Measurements from ENCODE around the gene STX18. TPM values are rescaled to one million over a fixed set of nuclear protein-coding genes. Genes with fewer than 3 reads are reported as not detected.
A peak's percentile ranks its signal among the peaks of the same experiment; 100 is the strongest.
"Not testable (repeated sequence)": the region's sequence is repeated elsewhere in the genome, so short reads cannot be mapped to it uniquely, and the experiment has no call there.

Gene STX18
- total RNA-seq, 1 donor from 2014 or later, result 20.4 TPM

DNA sequence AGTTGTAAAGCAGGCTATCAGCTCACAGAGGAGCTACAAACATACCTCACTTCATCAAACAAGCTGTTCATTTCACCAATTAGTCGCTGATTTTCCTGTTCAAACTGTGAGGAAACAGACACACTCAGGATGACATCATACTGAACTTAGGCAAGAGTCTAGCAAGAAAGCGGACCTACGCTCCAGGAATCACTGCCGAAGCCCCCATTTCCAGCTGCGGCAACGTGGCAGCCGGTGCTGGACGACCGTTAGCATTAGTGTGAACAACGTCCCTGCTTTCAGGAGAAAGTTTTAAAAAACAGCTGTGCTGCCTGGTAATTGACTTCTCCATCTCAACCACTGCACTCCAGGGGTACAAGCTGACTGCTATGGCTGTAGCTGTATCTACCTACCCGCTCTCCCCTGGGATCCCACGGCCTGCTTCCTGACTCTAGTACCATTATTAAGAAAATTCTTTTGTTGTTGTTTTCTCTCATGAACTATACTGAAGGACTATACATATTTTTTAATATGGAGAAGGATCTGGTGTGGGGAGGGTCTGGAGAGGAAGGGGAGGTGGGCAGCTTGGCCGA lies 116.6 kb downstream of the STX18 start:
- H3K4me1 ChIP-seq, result no peaks in the 10 kb centered on the region
- H3K27me3 ChIP-seq, result no peaks in the 10 kb centered on the region
- DNase-seq (ENCODE audit: extremely low spot score in 2 of 2), result peak; percentile 22 to 56
- H3K9me3 ChIP-seq, result no peaks in the 10 kb centered on the region
- H3K36me3 ChIP-seq, result peaks cover 0 to 34% of the 10 kb centered on the region in 2 donors
- no peak overlapping the region for H3K4me3 ChIP-seq
- TF ChIP-seq POLR2AphosphoS5 (IDR thresholded peaks at IDR 0.05; ENCODE audit: insufficient read depth in 1 of 2, low read depth in 1 of 2) (no peak), POLR2A (IDR thresholded peaks at IDR 0.05) (no peak)
- TF ChIP-seq, protein P1, sequence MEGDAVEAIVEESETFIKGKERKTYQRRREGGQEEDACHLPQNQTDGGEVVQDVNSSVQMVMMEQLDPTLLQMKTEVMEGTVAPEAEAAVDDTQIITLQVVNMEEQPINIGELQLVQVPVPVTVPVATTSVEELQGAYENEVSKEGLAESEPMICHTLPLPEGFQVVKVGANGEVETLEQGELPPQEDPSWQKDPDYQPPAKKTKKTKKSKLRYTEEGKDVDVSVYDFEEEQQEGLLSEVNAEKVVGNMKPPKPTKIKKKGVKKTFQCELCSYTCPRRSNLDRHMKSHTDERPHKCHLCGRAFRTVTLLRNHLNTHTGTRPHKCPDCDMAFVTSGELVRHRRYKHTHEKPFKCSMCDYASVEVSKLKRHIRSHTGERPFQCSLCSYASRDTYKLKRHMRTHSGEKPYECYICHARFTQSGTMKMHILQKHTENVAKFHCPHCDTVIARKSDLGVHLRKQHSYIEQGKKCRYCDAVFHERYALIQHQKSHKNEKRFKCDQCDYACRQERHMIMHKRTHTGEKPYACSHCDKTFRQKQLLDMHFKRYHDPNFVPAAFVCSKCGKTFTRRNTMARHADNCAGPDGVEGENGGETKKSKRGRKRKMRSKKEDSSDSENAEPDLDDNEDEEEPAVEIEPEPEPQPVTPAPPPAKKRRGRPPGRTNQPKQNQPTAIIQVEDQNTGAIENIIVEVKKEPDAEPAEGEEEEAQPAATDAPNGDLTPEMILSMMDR (IDR thresholded peaks at IDR 0.05), result no peak
- no peak overlapping the region for H3K27ac ChIP-seq
- intact Hi-C loops (cut with DNase I), result no loop called here

DNA sequence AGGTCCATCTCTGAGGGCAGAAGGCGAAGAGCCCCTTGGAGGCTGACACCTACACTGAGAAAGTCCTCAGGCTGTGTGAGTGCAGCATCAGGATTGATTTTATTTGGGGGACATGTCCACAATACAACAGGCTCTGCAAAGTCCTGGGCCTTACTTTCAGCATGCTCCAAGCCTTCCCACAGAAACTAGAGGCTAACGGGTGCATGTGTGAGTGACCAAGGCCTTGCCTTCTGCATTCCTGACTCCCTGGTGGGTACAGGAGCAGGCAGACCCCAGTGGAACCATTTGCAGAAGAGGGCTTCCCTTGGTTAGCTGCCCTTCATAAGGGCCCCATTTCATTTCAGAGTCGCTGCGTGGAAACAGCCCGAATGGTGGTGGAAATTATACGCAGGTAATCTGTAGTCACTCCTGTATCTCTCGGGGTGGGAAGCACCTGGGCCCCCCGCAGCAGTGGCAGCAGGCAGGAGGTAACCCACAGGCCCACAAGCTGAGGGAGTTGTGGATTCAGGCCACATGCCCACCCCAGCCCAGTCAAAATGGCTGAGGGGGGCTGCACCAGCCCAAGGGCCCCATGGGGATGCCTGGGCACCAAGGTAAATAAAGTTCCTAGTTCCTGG lies 117.2 kb downstream of the STX18 start:
- no peak overlapping the region for H3K4me3 ChIP-seq
- H3K36me3 ChIP-seq, result peaks cover 0 to 40% of the 10 kb centered on the region in 2 donors
- TF ChIP-seq POLR2AphosphoS5 (IDR thresholded peaks at IDR 0.05; ENCODE audit: insufficient read depth in 1 of 2, low read depth in 1 of 2), result no peak
- TF ChIP-seq, protein P1 (IDR thresholded peaks at IDR 0.05), result no peak
- TF ChIP-seq POLR2A (IDR thresholded peaks at IDR 0.05), result no peak
- peak; percentile 58 to 60 for DNase-seq (ENCODE audit: extremely low spot score in 2 of 2)
- no peaks in the 10 kb centered on the region for H3K9me3 ChIP-seq
- intact Hi-C loops (cut with DNase I), result no loop called here
- no peaks in the 10 kb centered on the region for H3K4me1 ChIP-seq
- no peaks in the 10 kb centered on the region for H3K27me3 ChIP-seq
- no peak overlapping the region for H3K27ac ChIP-seq

DNA sequence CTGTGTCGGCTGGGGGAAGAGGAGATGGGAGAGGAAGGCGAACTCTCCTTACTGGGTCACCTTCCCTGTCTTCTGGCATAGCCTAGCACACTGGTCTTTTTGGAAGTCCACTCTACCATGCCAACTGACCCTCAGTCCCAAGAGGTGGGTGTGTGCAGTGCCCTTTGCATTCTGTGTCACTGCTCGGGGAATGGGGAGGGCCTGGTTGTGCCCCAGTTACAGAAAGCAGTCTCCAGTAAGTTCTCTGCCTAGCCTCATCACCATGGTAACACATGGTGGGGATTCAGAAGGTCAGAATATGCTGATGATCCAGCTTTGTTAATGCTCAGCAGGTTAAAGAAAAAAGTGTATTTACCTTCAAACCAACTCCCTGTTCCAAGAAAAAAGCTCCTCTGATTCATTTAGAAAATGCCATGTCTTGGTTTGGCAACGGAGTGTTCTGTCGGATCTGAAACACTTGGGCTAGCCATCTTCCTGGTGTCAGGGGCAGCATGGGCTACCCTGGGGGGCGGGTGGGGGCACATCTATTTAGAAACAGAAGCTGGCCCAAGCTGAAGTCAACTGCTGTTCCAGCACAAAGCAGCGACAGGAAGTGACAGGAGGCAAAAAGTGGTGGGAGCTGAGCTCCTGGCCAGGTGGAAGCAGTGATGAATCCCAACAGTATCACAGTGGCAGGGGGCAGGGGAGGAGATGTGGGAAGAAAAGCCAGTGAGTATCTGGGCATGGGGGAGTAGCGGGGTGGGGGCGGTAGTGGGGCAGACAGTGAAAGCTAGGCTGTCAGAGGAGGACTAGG lies 117.9 kb downstream of the STX18 start:
- H3K9me3 ChIP-seq, result no peaks in the 10 kb centered on the region
- TF ChIP-seq POLR2A (IDR thresholded peaks at IDR 0.05) (no peak), POLR2AphosphoS5 (IDR thresholded peaks at IDR 0.05; ENCODE audit: insufficient read depth in 1 of 2, low read depth in 1 of 2) (no peak)
- TF ChIP-seq, protein P1 (IDR thresholded peaks at IDR 0.05), result no peak
- H3K27me3 ChIP-seq, result no peaks in the 10 kb centered on the region
- no peak overlapping the region for H3K27ac ChIP-seq
- no peak overlapping the region for H3K4me3 ChIP-seq
- H3K4me1 ChIP-seq, result no peaks in the 10 kb centered on the region
- intact Hi-C loops (cut with DNase I), result no loop called here
- peaks cover 0 to 43% of the 10 kb centered on the region in 2 donors for H3K36me3 ChIP-seq
- DNase-seq (ENCODE audit: extremely low spot score in 2 of 2), result peak; percentile 40 to 56

DNA sequence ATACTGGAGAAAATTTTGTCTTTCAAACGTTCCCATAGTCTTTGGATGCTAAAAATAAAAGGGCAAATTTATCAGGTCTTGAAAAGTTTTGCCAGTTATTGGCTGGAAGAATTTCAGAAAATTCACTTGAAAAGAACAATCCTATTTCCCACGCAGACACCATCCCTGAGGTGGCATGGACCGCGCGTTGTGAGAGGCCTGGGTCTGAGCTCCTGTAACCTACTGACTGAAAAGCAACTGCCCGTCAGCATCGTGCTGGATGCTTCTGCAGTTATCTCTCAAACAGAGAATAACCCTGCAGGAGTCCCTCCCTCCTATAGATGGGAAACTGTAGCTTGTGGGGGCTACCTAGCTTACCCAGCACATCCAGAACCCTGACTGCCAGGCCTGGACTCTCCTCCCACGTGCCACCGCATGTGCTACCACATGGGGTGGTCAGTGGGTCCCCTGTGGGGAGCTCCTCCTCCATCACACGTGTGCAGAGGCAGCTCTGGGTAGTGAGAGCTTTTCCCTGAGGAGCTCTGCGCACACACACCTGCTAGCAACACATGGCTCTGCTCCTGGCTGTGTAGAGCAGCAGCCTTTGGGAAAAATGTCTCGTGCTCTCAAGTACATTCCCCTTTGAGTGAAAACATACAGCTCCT lies 118.9 kb downstream of the STX18 start:
- intact Hi-C loops (cut with DNase I), result no loop called here
- DNase-seq (ENCODE audit: extremely low spot score in 2 of 2), result peak; percentile 52 to 72
- TF ChIP-seq POLR2A (IDR thresholded peaks at IDR 0.05), result no peak
- TF ChIP-seq, protein P1 (IDR thresholded peaks at IDR 0.05), result no peak
- TF ChIP-seq POLR2AphosphoS5 (IDR thresholded peaks at IDR 0.05; ENCODE audit: insufficient read depth in 1 of 2, low read depth in 1 of 2), result no peak
- H3K27ac ChIP-seq, result no peak overlapping the region
- no peaks in the 10 kb centered on the region for H3K9me3 ChIP-seq
- H3K4me1 ChIP-seq, result no peaks in the 10 kb centered on the region
- H3K4me3 ChIP-seq, result no peak overlapping the region
- H3K36me3 ChIP-seq, result peaks cover 0 to 49% of the 10 kb centered on the region in 2 donors
- no peaks in the 10 kb centered on the region for H3K27me3 ChIP-seq

DNA sequence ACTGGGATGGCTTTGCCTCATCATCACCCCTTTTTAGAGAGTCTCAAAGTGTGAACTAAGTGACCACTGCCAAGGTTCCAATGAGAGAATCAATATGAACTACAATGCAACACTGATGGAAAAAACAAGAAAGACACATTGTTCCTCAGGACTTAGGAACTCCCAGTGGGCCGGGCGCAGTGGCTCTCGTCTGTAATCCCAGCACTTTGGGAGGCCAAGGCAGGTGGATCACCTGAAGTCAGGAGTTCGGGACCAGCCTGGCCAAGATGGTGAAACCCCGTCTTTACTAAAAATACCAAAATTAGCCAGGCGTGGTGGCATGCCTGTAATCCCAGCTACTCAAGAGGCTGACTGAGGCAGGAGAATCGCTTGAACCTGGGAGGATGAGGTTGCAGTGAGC lies 119.7 kb downstream of the STX18 start:
- peaks cover 0 to 49% of the 10 kb centered on the region in 2 donors for H3K36me3 ChIP-seq

More for the DNA sequence above, 119.7 kb downstream of the STX18 start:
- DNase-seq (ENCODE audit: extremely low spot score in 2 of 2), result peak in 1 of 2 donors; percentile 4
- H3K4me1 ChIP-seq; intact Hi-C loops (cut with DNase I); H3K9me3 ChIP-seq; H3K27ac ChIP-seq; H3K4me3 ChIP-seq; H3K27me3 ChIP-seq: not testable (repeated sequence)
